IPS DF 6.9 (cell line): ENCODE measurements around the gene CAMK2N1.

Source experiments
- DNase-seq: peaks from one replicate; pipeline ENCODE4 v3.0.0-alpha.2; 2013; ENCODE audit warnings: low read depth, low spot score
- H3K27ac ChIP-seq: one replicate; pipeline ENCODE4 v1.5.1; 2013; ENCODE audit warnings: low read length, control low read depth
- H3K27me3 ChIP-seq: 2 replicates; pipeline ENCODE4 v1.6.1; 2013; ENCODE audit warnings: mild to moderate bottlenecking, low read length; ENCODE audit not compliant: control insufficient read depth, insufficient read depth
- H3K36me3 ChIP-seq: 2 replicates; pipeline ENCODE4 v1.6.1; 2013; ENCODE audit warnings: low read length; ENCODE audit not compliant: control insufficient read depth, insufficient read depth
- H3K4me1 ChIP-seq: 2 replicates; pipeline ENCODE4 v1.6.1; 2013; ENCODE audit warnings: low read length; ENCODE audit not compliant: control insufficient read depth, insufficient read depth
- H3K4me3 ChIP-seq: 2 replicates; pipeline ENCODE4 v1.5.1; 2013; ENCODE audit warnings: mild to moderate bottlenecking, low read length
- H3K9me3 ChIP-seq: 2 replicates; pipeline ENCODE4 v1.6.1; 2013; ENCODE audit warnings: low read length, inconsistent platforms; ENCODE audit not compliant: control insufficient read depth, insufficient read depth
- WGBS: extraction: QIAGEN DNeasy Blood & Tissue Kit; methylation state at CpG from one replicate; pipeline ENCODE4 v1.1.7; 2013; ENCODE audit warnings: mixed read lengths, missing lambda C conversion rate; ENCODE audit not compliant: insufficient read length, insufficient coverage; 5-methylcytosine and 5-hydroxymethylcytosine counted together

CAMK2N1 gene

GRCh38 chr1:20446796-20447195, 39.2 kb downstream of the CAMK2N1 start:
- Histone ChIP-seq H3K9me3 (no peaks in the 10 kb centered on the region), H3K27ac (no peak overlapping the region), H3K36me3 (no peaks in the 10 kb centered on the region), H3K4me1 (no peaks in the 10 kb centered on the region), H3K4me3 (no peak overlapping the region), H3K27me3 (no peaks in the 10 kb centered on the region)
- no CpG with 5 or more reads among the region's 7 CpGs for WGBS
- no peak for DNase-seq

- no peak for DNase-seq
- Histone ChIP-seq H3K27me3 (no peaks in the 10 kb centered on the region), H3K36me3 (no peaks in the 10 kb centered on the region), H3K27ac (no peak overlapping the region), H3K9me3 (no peaks in the 10 kb centered on the region), H3K4me1 (no peaks in the 10 kb centered on the region), H3K4me3 (no peak overlapping the region)
- WGBS = no CpG with 5 or more reads among the region's 6 CpGs
Measured at GRCh38 chr1:20445956-20446355, 40.1 kb downstream of the CAMK2N1 start.

- Histone ChIP-seq H3K4me3 (no peak overlapping the region), H3K27ac (no peak overlapping the region), H3K36me3 (no peaks in the 10 kb centered on the region), H3K27me3 (no peaks in the 10 kb centered on the region), H3K4me1 (no peaks in the 10 kb centered on the region), H3K9me3 (no peaks in the 10 kb centered on the region)
- no CpG with 5 or more reads among the region's 11 CpGs for WGBS
- DNase-seq = no peak
Measured at GRCh38 chr1:20443703-20444586, 42.1 kb downstream of the CAMK2N1 start.

- no peaks in the 10 kb centered on the region for H3K9me3 ChIP-seq
- no peaks in the 10 kb centered on the region for H3K36me3 ChIP-seq
- H3K4me1 ChIP-seq = no peaks in the 10 kb centered on the region
- H3K27me3 ChIP-seq = no peaks in the 10 kb centered on the region
- H3K27ac ChIP-seq = no peak overlapping the region
- H3K4me3 ChIP-seq = no peak overlapping the region
- WGBS = no CpG with 5 or more reads among the region's 5 CpGs
- DNase-seq = no peak
Measured at GRCh38 chr1:20442920-20443625, 42.9 kb downstream of the CAMK2N1 start.

GRCh38 chr1:20440785-20441200, 45.2 kb downstream of the CAMK2N1 start:
- peak; percentile 54 for DNase-seq
- no peak overlapping the region for H3K4me3 ChIP-seq
- H3K36me3 ChIP-seq = no peaks in the 10 kb centered on the region
- H3K27me3 ChIP-seq = no peaks in the 10 kb centered on the region
- H3K9me3 ChIP-seq = no peaks in the 10 kb centered on the region
- H3K4me1 ChIP-seq = no peaks in the 10 kb centered on the region
- no CpG with 5 or more reads among the region's 6 CpGs for WGBS
- H3K27ac ChIP-seq = no peak overlapping the region

- Histone ChIP-seq H3K4me1 (no peaks in the 10 kb centered on the region), H3K36me3 (no peaks in the 10 kb centered on the region), H3K27ac (no peak overlapping the region), H3K27me3 (no peaks in the 10 kb centered on the region), H3K4me3 (no peak overlapping the region), H3K9me3 (no peaks in the 10 kb centered on the region)
- DNase-seq = no peak
Measured at GRCh38 chr1:20439282-20439681, 46.7 kb downstream of the CAMK2N1 start.

GRCh38 chr1:20437640-20438039, 48.4 kb downstream of the CAMK2N1 start:
- Histone ChIP-seq H3K36me3 (no peaks in the 10 kb centered on the region), H3K9me3 (no peaks in the 10 kb centered on the region), H3K4me3 (no peak overlapping the region), H3K27me3 (no peaks in the 10 kb centered on the region), H3K4me1 (no peaks in the 10 kb centered on the region), H3K27ac (no peak overlapping the region)
- no CpG with 5 or more reads among the region's 2 CpGs for WGBS
- no peak for DNase-seq

- Histone ChIP-seq H3K36me3 (no peaks in the 10 kb centered on the region), H3K9me3 (no peaks in the 10 kb centered on the region), H3K4me3 (no peak overlapping the region), H3K27ac (no peak overlapping the region), H3K27me3 (no peaks in the 10 kb centered on the region), H3K4me1 (no peaks in the 10 kb centered on the region)
- no CpG with 5 or more reads among the region's 4 CpGs for WGBS
- DNase-seq = no peak
Measured at GRCh38 chr1:20432891-20433290, 53.1 kb downstream of the CAMK2N1 start.
